GM12864 (cell line): ENCODE results near the gene SIGLEC10.
"Not testable (repeated sequence)": the region's sequence is repeated elsewhere in the genome, so short reads cannot be mapped to it uniquely, and the experiment has no call there.

Experiments
- DNase-seq: peaks from one replicate; pipeline ENCODE4 v3.0.0-alpha.2; 2011; ENCODE audit warnings: low read depth
- H3K4me3 ChIP-seq: 2 replicates; pipeline ENCODE4 v1.5.1; 2011; ENCODE audit warnings: mild to moderate bottlenecking, low read depth, low read length, control low read depth
- TF ChIP-seq, protein P1 (sequence below): IDR thresholded peaks from 2 replicates; pipeline ENCODE4 v1.5.1; 2011; ENCODE audit warnings: low read depth, mild to moderate bottlenecking, moderate library complexity, low read length, control low read depth, inconsistent platforms; ENCODE audit errors: missing control alignments

The SIGLEC10 gene, protein sequence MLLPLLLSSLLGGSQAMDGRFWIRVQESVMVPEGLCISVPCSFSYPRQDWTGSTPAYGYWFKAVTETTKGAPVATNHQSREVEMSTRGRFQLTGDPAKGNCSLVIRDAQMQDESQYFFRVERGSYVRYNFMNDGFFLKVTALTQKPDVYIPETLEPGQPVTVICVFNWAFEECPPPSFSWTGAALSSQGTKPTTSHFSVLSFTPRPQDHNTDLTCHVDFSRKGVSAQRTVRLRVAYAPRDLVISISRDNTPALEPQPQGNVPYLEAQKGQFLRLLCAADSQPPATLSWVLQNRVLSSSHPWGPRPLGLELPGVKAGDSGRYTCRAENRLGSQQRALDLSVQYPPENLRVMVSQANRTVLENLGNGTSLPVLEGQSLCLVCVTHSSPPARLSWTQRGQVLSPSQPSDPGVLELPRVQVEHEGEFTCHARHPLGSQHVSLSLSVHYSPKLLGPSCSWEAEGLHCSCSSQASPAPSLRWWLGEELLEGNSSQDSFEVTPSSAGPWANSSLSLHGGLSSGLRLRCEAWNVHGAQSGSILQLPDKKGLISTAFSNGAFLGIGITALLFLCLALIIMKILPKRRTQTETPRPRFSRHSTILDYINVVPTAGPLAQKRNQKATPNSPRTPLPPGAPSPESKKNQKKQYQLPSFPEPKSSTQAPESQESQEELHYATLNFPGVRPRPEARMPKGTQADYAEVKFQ

DNA sequence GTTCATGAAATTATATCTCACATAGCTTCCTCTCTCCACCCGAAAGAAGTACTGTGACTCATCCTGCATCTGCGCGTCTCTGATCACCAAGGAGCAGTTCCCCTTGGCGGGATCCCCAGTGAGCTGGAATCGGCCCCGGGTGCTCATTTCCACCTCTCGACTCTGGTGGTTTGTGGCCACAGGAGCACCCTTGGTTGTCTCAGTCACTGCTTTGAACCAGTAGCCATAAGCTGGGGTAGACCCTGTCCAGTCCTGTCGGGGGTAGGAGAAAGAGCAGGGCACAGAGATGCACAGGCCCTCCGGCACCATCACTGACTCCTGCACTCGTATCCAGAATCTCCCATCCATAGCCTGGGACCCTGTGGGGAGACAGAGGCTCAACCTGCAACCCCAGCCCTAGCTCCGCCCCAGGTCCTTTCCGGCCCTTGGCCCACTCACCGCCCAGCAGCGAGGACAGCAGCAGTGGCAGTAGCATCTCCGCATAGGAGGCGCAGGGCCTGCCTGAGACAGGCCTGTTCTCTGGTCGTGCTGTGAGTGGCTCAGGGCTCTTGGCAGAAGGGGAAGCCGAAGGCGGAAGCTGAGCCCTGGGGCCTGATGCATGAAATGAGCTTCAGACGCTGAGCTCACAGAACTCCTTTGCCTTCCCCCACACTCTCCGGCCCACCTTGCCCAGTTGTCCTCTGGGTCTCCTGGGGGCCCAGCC, at the start of gene SIGLEC10:
TSS of gene SIGLEC10 (minus strand) at position 536 of the 703 bp plus-strand sequence. CDS start at position 475, 61 bp downstream.
- H3K4me3 ChIP-seq = peak within 1 kb of the TSS; percentile 51
- TF ChIP-seq, protein P1, sequence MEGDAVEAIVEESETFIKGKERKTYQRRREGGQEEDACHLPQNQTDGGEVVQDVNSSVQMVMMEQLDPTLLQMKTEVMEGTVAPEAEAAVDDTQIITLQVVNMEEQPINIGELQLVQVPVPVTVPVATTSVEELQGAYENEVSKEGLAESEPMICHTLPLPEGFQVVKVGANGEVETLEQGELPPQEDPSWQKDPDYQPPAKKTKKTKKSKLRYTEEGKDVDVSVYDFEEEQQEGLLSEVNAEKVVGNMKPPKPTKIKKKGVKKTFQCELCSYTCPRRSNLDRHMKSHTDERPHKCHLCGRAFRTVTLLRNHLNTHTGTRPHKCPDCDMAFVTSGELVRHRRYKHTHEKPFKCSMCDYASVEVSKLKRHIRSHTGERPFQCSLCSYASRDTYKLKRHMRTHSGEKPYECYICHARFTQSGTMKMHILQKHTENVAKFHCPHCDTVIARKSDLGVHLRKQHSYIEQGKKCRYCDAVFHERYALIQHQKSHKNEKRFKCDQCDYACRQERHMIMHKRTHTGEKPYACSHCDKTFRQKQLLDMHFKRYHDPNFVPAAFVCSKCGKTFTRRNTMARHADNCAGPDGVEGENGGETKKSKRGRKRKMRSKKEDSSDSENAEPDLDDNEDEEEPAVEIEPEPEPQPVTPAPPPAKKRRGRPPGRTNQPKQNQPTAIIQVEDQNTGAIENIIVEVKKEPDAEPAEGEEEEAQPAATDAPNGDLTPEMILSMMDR = no peak
- no peak for DNase-seq

DNA sequence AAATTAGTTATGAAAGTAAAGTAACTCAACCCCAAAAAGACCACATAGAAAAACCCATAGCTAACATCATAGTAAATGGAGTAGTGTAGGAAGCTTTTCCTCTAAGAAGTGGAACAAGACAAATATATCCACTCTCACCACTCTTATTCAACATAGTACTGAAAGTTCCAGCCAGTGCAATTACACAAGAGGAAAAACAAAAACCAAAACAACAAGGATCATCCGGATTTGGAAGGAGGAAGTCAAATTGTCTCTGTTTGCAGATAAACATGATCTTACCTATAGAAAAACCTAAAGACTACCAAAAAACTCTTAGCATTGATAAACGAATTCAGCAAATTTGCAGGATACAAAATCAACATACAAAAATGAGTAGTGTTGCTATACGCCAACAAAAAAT, 49.3 kb upstream of the SIGLEC10 start:
- TF ChIP-seq, protein P1 = no peak
- H3K4me3 ChIP-seq = no peak overlapping the region
- no peak for DNase-seq

DNA sequence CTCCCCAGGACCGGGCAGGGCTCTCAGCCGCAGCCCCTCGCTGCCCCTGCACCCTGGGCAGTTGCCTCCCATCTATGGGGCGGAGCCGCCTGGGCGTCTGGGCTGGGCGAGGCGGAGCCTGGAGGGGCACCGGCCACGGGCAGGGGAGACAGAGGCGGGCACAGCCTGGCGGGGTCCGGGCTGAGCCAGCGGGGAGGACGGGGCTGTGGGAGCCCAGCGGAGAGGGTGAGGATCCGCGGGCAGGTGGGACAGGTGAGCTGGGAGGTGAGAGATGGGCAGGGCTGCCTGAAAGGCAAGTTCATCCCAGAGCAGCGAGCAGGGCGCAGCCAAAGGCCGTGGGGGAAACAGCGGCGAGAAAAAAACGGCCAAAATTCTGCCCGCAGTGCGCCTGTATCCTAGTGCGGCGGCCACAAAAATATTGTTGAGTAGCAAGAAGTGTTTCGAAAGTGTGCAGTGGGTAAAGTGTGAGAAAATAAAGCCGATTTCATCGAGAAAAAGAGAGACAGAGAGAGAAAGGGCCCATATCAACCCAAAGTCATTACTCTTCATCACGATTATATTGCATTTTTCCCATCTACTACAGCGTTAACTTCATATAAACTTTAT, 46.6 kb upstream of the SIGLEC10 start:
- not testable (repeated sequence) for DNase-seq, H3K4me3 ChIP-seq

DNA sequence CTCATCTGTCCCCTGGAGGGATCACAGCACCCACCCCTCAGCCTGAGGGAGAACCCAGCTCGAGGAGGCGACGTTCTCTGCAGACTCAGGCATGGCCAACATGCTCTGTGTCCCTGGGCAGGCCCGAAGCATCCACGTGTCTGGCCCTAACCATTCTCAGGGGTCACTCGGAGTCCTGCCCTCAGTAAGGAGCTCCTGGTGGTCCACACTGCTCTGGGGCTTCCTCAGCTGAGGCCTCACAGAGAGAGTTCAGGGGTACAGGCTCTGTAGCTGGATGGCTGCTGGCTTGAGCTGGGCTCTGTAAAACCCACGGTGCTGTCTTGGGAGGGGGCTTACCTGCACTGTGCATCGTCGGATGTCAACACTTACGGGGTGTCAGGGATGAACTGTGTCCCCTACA, 45.2 kb upstream of the SIGLEC10 start:
- no peak overlapping the region for H3K4me3 ChIP-seq
- TF ChIP-seq, protein P1 = no peak
- DNase-seq = no peak

DNA sequence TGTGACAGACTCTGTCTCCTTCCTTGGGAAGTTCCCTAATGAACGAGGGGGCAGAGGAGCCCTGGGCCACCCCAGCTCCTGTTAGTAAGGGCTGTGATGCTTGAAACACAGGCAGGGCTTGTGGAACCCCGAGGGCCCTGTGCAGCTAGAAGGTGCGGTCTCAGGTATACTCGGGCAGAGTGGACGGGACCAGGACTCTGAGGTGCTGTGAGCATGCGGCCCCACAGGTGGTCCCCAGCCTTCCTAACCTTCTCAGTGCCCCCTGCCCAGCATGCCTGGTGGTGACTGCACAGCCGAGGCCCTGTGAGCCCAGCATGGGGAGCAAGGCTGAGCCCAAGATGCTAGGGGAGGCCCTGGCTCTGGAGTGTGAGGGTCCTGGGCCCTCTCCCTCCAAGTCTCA, 44.8 kb upstream of the SIGLEC10 start:
- DNase-seq = no peak
- H3K4me3 ChIP-seq = no peak overlapping the region
- TF ChIP-seq, protein P1 = no peak

DNA sequence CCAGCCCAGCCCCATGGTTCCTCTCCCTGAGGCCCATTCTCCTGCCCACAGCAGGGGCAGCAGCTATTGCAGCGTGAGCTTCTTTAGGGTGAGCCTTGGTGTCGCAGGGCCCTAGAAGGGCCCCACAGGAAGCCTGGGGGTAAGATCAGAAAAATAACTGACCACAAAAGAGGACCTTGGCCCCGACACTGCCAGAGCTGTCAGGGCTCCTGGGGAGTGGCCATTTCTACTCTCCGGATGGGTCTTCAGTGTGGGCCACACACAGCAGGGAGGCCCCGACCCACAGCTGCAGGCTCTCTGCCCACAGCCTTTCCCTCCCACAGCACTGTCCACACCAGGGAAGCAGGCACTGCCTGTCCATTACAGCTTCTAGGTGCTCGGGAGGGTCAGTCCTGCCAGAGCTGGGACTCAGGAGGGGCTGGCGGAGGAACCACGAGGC, 44.3 kb upstream of the SIGLEC10 start:
- TF ChIP-seq, protein P1 = no peak
- DNase-seq = no peak
- no peak overlapping the region for H3K4me3 ChIP-seq
